Measurements from ENCODE around the gene CP. TPM values are rescaled to one million over a fixed set of nuclear protein-coding genes. Genes with fewer than 3 reads are reported as not detected.
A peak's percentile ranks its signal among the peaks of the same experiment; 100 is the strongest.

The CP gene
- total and polyA plus RNA-seq, 9 of the 15 experiments (the other 6 are each of a cell fraction or from before 2014, with no cell fraction given): 0.30 to 0.75 TPM; not detected in 7

GRCh38 chr3:149129326-149130205 is 92.1 kb downstream of the CP start, which contains the start of gene HPS3 (continued):
- no peak for TF ChIP-seq SMC3 (conservative IDR thresholded peaks at IDR 0.05; ENCODE audit: insufficient read depth, low read depth, low read length)
- no peak for TF ChIP-seq FOXP1 (CRISPR knock-in tag; IDR thresholded peaks at IDR 0.05)
- TF ChIP-seq NR3C1 (CRISPR knock-in tag; IDR thresholded peaks at IDR 0.05): no peak
- no peak for TF ChIP-seq ATF4 (CRISPR knock-in tag; IDR thresholded peaks at IDR 0.05)
- TF ChIP-seq LEF1 (IDR thresholded peaks at IDR 0.05): no peak
- TF ChIP-seq RFX7 (CRISPR knock-in tag; IDR thresholded peaks at IDR 0.05): no peak
- TF ChIP-seq PHF20 (IDR thresholded peaks at IDR 0.05; ENCODE audit: partially characterized antibody): peak; percentile 88
- TF ChIP-seq ZNF436 (CRISPR knock-in tag; IDR thresholded peaks at IDR 0.05): peak; percentile 85; the same call in 1 of the 2 replicates
- TF ChIP-seq ZNF444 (CRISPR knock-in tag; IDR thresholded peaks at IDR 0.05): no peak
- TF ChIP-seq HDAC8 (tag; IDR thresholded peaks at IDR 0.05): no peak
- no peak for TF ChIP-seq RBM22 (IDR thresholded peaks at IDR 0.05; ENCODE audit: low read depth, low read length, poor library complexity, severe bottlenecking)
- TF ChIP-seq TRIM24 (IDR thresholded peaks at IDR 0.05): no peak
- TF ChIP-seq RNF219 (CRISPR knock-in tag; IDR thresholded peaks at IDR 0.05): no peak
- TF ChIP-seq NELFE (IDR thresholded peaks at IDR 0.05; ENCODE audit: insufficient read depth, insufficient read length): no peak
- TF ChIP-seq CTCF (IDR thresholded peaks at IDR 0.05 in 2 of 3, conservative IDR thresholded peaks at IDR 0.05 in 1 of 3; ENCODE audit: insufficient read depth in 2 of 3, low read depth in 1 of 3, low read length in 3 of 3): no peak
- TF ChIP-seq ZNF699 (CRISPR knock-in tag; IDR thresholded peaks at IDR 0.05; ENCODE audit: insufficient replicate concordance): no peak
- TF ChIP-seq BRF1 (IDR thresholded peaks at IDR 0.05; ENCODE audit: borderline replicate concordance, extremely low read depth, insufficient read length): no peak
- peak; percentile 77 for TF ChIP-seq TBP (optimal IDR thresholded peaks at IDR 0.05; ENCODE audit: low read depth, low read length)
- no peak for TF ChIP-seq THRAP3 (IDR thresholded peaks at IDR 0.05; ENCODE audit: borderline replicate concordance)
- TF ChIP-seq MAFF (IDR thresholded peaks at IDR 0.05; ENCODE audit: low read length): no peak
- TF ChIP-seq POLR3A (IDR thresholded peaks at IDR 0.05; ENCODE audit: borderline replicate concordance, extremely low read depth, insufficient read depth, insufficient read length): no peak
- TF ChIP-seq ZNF24 (IDR thresholded peaks at IDR 0.05): no peak
- TF ChIP-seq EP400 (IDR thresholded peaks at IDR 0.05): peak; percentile 46; the same call in 1 of the 2 replicates
